Hematopoietic multipotent progenitor cell treated with erythropoietin and hydrocortisone succinate and interleukin-3 and kit ligand, for 17 days (in vitro differentiated cells): ENCODE measurements around the gene SLIT1.

Source experiments
- DNase-seq: peaks from one replicate; pipeline ENCODE4 v3.0.0-alpha.2; 2015; ENCODE audit warnings: low spot score

SLIT1 gene

DNA sequence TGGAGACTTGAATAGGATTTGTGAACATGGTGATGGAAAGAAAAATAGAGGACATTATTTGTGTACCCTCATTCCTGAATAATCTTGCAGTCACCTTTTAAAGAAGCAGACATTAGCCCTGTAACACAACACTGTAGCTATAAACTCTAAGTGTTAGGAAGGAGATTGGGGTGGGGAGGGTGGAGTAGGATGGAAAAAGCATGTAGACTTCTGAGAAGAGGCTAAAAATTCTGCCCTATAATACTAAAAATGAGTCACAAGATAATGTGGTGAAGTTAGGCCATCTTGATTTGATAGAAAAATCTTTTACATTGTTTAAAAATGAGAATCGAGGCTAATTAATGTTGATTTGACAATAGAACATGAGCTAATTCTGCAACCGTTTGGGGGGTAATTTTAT, 224.9 kb downstream of the SLIT1 start:
- no peak for DNase-seq

DNA sequence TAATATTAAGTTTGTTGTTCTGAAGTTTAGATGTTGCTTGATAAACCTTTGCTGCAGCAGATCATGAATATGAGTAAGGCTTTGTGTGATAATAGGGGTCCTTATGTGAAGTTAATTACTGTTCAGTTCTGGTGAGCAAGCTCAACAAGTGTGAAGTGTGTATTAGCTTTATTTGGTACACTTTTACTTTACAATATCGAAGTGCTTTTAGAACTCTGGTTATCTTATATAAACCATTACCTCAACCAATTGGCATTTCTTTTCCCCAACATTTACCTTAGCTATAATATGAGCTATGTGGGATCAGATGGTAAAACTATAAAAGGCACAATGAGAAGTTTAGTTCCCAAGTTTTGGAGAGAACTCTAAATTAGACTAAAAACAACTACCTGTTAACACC, 226.0 kb downstream of the SLIT1 start:
- no peak for DNase-seq

DNA sequence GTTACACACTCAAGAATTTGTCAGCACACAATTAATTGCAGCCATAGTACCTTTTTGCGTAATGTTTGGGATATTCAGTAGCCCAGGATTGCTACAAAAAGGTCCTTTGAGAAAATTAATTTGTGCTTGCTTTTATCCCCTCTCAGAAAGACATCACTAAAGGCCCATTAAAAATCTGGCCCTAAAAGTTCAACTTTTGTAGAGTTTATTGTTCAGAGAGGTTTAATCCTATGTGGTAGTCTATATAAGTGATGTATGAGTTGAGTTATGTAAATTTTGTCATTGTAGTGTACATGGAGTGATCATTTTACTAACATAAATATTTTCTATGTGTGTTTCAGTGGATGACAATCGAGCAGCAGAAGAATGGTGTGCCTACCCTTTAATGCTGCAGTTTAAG, 227.7 kb downstream of the SLIT1 start:
- DNase-seq: no peak

DNA sequence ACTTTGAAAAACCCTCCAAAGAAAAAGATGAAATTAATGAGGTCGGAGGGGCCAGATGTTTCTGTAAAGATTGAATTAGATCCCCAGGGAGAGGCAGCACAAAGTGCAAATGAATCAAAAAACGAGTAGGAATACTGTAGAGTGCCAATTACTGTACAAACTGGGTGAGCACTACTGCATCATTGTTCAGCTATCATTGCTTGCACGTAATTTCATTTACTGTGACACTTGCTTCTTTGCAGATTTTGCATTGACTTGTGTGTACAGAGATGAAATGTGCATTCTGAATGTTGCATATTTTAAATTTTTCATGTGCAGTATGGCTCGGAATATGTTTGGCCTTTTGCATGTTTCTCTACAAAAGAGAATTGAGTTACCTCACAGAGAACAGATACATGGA, 230.0 kb downstream of the SLIT1 start:
- no peak for DNase-seq

DNA sequence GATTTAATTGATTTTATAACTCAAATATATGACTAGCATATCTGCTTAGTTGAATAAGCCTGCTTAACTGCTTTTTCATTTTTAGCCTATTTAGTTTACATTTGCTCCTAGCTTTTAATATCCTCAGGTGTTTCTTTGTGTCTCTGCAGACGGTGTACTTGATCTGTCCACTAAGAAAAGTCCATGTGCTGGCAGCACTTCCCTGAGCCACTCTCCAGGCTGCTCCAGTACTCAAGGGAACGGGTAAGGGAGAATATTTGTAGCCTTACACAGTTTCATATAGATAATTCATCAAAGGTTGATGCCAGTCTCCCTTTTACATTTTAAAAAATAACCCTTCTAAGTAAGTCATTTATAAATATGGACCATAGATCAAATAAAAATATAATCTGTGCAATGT, 233.8 kb downstream of the SLIT1 start:
- no peak for DNase-seq

DNA sequence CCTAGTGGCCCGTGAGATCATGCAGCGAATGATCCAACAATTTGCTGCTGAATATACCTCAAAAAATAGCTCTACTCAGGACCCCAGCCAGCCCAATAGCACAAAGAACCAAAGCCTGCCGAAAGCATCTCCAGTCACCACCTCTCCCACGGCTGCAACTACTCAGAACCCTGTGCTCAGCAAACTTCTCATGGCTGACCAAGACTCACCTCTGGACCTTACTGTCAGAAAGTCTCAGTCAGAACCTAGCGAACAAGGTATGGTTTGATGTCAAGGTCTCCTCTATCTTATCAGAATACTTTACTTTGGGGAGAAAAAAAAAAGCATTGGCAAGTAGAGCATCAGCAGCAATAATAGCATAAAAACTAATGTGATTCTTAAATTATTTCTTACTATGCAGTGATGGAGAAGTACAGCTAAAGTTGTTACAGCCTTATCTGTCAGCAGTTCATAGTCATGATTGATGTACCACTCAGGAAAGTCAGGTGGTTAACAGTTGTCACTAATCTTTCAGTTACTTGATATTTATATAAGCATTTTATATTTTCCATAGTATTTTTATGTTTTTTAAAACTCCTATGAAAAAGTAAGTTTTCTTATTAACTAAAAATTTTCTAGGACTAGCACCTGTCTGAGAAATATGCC, 236.6 kb downstream of the SLIT1 start:
- DNase-seq: no peak
